ENCODE data around the gene SOCS4.
A peak's percentile ranks its signal among the peaks of the same experiment; 100 is the strongest.

SOCS4 gene

GRCh38 chr14:55097881-55098560 lies 71.0 kb downstream of the SOCS4 start:
- Histone ChIP-seq H2AFZ (ENCODE audit: low read depth, low read length, severe bottlenecking) (peak overlapping the region; percentile 71), H3F3A (ENCODE audit: insufficient read depth) (peaks cover 32% of the 10 kb centered on the region)

DNA sequence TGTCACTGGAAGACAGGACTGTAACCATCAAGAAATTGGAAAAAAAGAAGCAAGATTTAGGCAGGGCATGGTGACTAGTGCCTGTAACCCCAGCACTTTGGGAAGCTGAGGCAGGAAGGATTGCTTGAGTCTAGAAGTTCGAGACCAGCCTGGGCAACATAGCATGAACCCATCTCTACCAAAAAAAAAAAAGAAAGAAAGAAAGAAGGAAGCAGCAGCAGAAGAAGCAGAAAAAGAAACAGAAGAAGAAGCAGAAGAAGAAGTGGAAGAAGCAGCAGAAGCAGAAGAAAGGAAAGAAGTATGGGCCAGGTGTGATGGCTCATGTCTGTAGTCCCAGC lies 71.5 kb downstream of the SOCS4 start:
- H3K9ac ChIP-seq (ENCODE audit: low read length), result peak overlapping the region; percentile 5; the same call in 1 of the 2 replicates

More at GRCh38 chr14:55097881-55098560, 71.0 kb downstream of the SOCS4 start:
- no peaks in the 10 kb centered on the region for H3K27me3 ChIP-seq (ENCODE audit: low read length)
- no peaks in the 10 kb centered on the region for H3K9me2 ChIP-seq (replicated peaks; ENCODE audit: insufficient read depth, low read length)
- no peaks in the 10 kb centered on the region for H4K20me1 ChIP-seq (ENCODE audit: low read depth, low read length)
- no peak for TF ChIP-seq EZH2phosphoT487 (conservative IDR thresholded peaks at IDR 0.05; ENCODE audit: low read length)
- TF ChIP-seq CTCF (IDR thresholded peaks at IDR 0.05; ENCODE audit: insufficient read depth, low read length, poor library complexity, severe bottlenecking), result no peak
- H3K4me3 ChIP-seq (ENCODE audit: insufficient read depth, low read length, poor library complexity, severe bottlenecking), result no peak overlapping the region
- H3K9me3 ChIP-seq (ENCODE audit: insufficient read depth, low read length), result no peaks in the 10 kb centered on the region
- no peaks in the 10 kb centered on the region for H3K79me2 ChIP-seq (ENCODE audit: insufficient read depth, low read length)
- no peaks in the 10 kb centered on the region for H3K36me3 ChIP-seq (ENCODE audit: low read length)
- H3K9ac ChIP-seq (ENCODE audit: low read length), result peak overlapping the region; percentile 5; the same call in 1 of the 2 replicates
- peak overlapping the region; percentile 26 for H3K4me2 ChIP-seq (ENCODE audit: low read depth, low read length, poor library complexity, severe bottlenecking)
- H3K27ac ChIP-seq (ENCODE audit: low read depth, low read length), result peak overlapping the region; percentile 47

More for the DNA sequence above, 71.5 kb downstream of the SOCS4 start:
- peak overlapping the region; percentile 26 for H3K4me2 ChIP-seq (ENCODE audit: low read depth, low read length, poor library complexity, severe bottlenecking)
- no peaks in the 10 kb centered on the region for H3K27me3 ChIP-seq (ENCODE audit: low read length)
- H3K4me3 ChIP-seq (ENCODE audit: insufficient read depth, low read length, poor library complexity, severe bottlenecking), result no peak overlapping the region
- H3F3A ChIP-seq (ENCODE audit: insufficient read depth), result peaks cover 37% of the 10 kb centered on the region
- no peaks in the 10 kb centered on the region for H3K9me3 ChIP-seq (ENCODE audit: insufficient read depth, low read length)
- no peaks in the 10 kb centered on the region for H3K79me2 ChIP-seq (ENCODE audit: insufficient read depth, low read length)
- no peaks in the 10 kb centered on the region for H4K20me1 ChIP-seq (ENCODE audit: low read depth, low read length)
- H3K27ac ChIP-seq (ENCODE audit: low read depth, low read length), result peak overlapping the region; percentile 47
- H3K36me3 ChIP-seq (ENCODE audit: low read length), result no peaks in the 10 kb centered on the region
- TF ChIP-seq EZH2phosphoT487 (conservative IDR thresholded peaks at IDR 0.05; ENCODE audit: low read length) (no peak), CTCF (IDR thresholded peaks at IDR 0.05; ENCODE audit: insufficient read depth, low read length, poor library complexity, severe bottlenecking) (no peak)
- H3K9me2 ChIP-seq (replicated peaks; ENCODE audit: insufficient read depth, low read length), result no peaks in the 10 kb centered on the region
- peak overlapping the region; percentile 71 for H2AFZ ChIP-seq (ENCODE audit: low read depth, low read length, severe bottlenecking)

Data from SU-DHL-6 (cell line).